ENCODE data around the gene TXK. TPM values are rescaled to one million over a fixed set of nuclear protein-coding genes. Genes with fewer than 3 reads are reported as not detected.

Gene TXK
- 2.9 TPM for total RNA-seq

GRCh38 chr4:48134081-48134480, at the start of gene TXK:
TXK (minus strand) TSS chr4:48134250; CDS start chr4:48134170, 80 bp downstream.

Other genes starting within 250 kb of the TXK start
- gene NFXL1, start 219.7 kb downstream of the TXK start, total RNA-seq = 24.3 TPM
- 14.1 TPM for gene CNGA1, start 117.6 kb downstream of the TXK start, total RNA-seq
- gene NIPAL1, start 117.5 kb downstream of the TXK start, total RNA-seq = 35.3 TPM
- gene TEC, start 135.6 kb upstream of the TXK start, total RNA-seq = 3.9 TPM
- 93.8 TPM for gene SLAIN2, start 207.3 kb upstream of the TXK start, total RNA-seq